ENCODE data around the gene APOA5. TPM values are rescaled to one million over a fixed set of nuclear protein-coding genes. Genes with fewer than 3 reads are reported as not detected.

APOA5 gene, protein sequence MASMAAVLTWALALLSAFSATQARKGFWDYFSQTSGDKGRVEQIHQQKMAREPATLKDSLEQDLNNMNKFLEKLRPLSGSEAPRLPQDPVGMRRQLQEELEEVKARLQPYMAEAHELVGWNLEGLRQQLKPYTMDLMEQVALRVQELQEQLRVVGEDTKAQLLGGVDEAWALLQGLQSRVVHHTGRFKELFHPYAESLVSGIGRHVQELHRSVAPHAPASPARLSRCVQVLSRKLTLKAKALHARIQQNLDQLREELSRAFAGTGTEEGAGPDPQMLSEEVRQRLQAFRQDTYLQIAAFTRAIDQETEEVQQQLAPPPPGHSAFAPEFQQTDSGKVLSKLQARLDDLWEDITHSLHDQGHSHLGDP
- total RNA-seq (under 1 TPM in 2 of 7 donors, not detected in 5; 0.35 to 0.43 TPM), polyA plus RNA-seq (not detected)
- long read RNA-seq, donor 1: 0 reads
- long read RNA-seq, donor 2: 0 reads
- long read RNA-seq, donor 3: 0 reads

GRCh38 chr11:116791813-116792143, at the start of gene APOA5:
Gene APOA5, minus strand, starts transcription at chr11:116791879. Its CDS starts 19 bp downstream, at chr11:116791860.
- no peak for TF ChIP-seq EP300 (IDR thresholded peaks at IDR 0.05)
- no peak for TF ChIP-seq POLR2A (IDR thresholded peaks at IDR 0.05)
- TF ChIP-seq, protein P1, sequence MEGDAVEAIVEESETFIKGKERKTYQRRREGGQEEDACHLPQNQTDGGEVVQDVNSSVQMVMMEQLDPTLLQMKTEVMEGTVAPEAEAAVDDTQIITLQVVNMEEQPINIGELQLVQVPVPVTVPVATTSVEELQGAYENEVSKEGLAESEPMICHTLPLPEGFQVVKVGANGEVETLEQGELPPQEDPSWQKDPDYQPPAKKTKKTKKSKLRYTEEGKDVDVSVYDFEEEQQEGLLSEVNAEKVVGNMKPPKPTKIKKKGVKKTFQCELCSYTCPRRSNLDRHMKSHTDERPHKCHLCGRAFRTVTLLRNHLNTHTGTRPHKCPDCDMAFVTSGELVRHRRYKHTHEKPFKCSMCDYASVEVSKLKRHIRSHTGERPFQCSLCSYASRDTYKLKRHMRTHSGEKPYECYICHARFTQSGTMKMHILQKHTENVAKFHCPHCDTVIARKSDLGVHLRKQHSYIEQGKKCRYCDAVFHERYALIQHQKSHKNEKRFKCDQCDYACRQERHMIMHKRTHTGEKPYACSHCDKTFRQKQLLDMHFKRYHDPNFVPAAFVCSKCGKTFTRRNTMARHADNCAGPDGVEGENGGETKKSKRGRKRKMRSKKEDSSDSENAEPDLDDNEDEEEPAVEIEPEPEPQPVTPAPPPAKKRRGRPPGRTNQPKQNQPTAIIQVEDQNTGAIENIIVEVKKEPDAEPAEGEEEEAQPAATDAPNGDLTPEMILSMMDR (IDR thresholded peaks at IDR 0.05): no peak
- intact Hi-C loops (cut with DNase I): loop anchor here (2.0 to 10.0 kb wide), 7 partner anchors 41 to 441 kb away; partner anchors contain the start of genes APOA1 (in 3 of the 4), PCSK7 (in 1 of the 4) and RNF214 (in 1 of the 4)
- H3K4me1 ChIP-seq (ENCODE audit: insufficient read depth): peaks cover 9% of the 10 kb centered on the region
- H3K36me3 ChIP-seq: no peaks in the 10 kb centered on the region
- H3K4me3 ChIP-seq: no peak within 1 kb of the TSS
- WGBS, 3 donors: 86 to 92% (median 87%) methylated on average over 7 of the region's 7 CpGs
- H3K27me3 ChIP-seq: no peaks in the 10 kb centered on the region
- no peak for DNase-seq
- H3K9me3 ChIP-seq: no peaks in the 10 kb centered on the region
- no peak within 1 kb of the TSS for H3K27ac ChIP-seq

GRCh38 chr11:116840746-116841296, 49.1 kb upstream of the APOA5 start:
- Histone ChIP-seq H3K36me3 (no peaks in the 10 kb centered on the region), H3K9me3 (no peaks in the 10 kb centered on the region), H3K27ac (no peak overlapping the region), H3K27me3 (no peaks in the 10 kb centered on the region), H3K4me1 (ENCODE audit: insufficient read depth) (peaks cover 27% of the 10 kb centered on the region), H3K4me3 (no peak overlapping the region)
- DNase-seq: peak in 2 of 5 donors; percentile 10 to 17
- TF ChIP-seq EP300 (IDR thresholded peaks at IDR 0.05) (no peak), POLR2A (IDR thresholded peaks at IDR 0.05) (no peak)
- TF ChIP-seq, protein P1 (IDR thresholded peaks at IDR 0.05): no peak
- intact Hi-C loops (cut with DNase I): no loop called here
- 47 to 54% (median 47%) methylated on average over 9 of the region's 9 CpGs for WGBS, 3 donors

- WGBS, 3 donors: 18 to 42% (median 30%) methylated on average over 6 of the region's 6 CpGs
- no peak overlapping the region for H3K27ac ChIP-seq
These were observed 48.6 kb upstream of the APOA5 start for GRCh38 chr11:116840224-116840745.

More at GRCh38 chr11:116840224-116840745, 48.6 kb upstream of the APOA5 start:
- Histone ChIP-seq H3K4me1 (ENCODE audit: insufficient read depth) (peaks cover 29% of the 10 kb centered on the region), H3K36me3 (no peaks in the 10 kb centered on the region), H3K9me3 (no peaks in the 10 kb centered on the region), H3K4me3 (no peak overlapping the region), H3K27me3 (no peaks in the 10 kb centered on the region)
- TF ChIP-seq, protein P1 (IDR thresholded peaks at IDR 0.05): no peak
- no peak for TF ChIP-seq EP300 (IDR thresholded peaks at IDR 0.05)
- TF ChIP-seq POLR2A (IDR thresholded peaks at IDR 0.05): no peak
- intact Hi-C loops (cut with DNase I): no loop called here
- peak in 2 of 5 donors; percentile 30 to 41 for DNase-seq
